IMR-90 (cell line): Measurements from ENCODE around the gene KLHL29. TPM values are rescaled to one million over a fixed set of nuclear protein-coding genes. Genes with fewer than 3 reads are reported as not detected.

Experiments
- ATAC-seq: fragments of 200-7000 bp; cut with Tn5 transposase; 2 replicates; pipeline ENCODE4 v1.9.1; 2020; ENCODE audit warnings: low read depth, mild to moderate bottlenecking, moderate library complexity
- BruUV-seq: library from RNA; stranded (reverse); fragments of 400-500 nt; replicated peaks from 2 replicates; lab custom pipeline; 2021; lab: Mats Ljungman, UMichigan
- CTCF ChIA-PET: fragments of 300-600 bp; formaldehyde crosslinking; extraction: SDS; loops from one replicate; lab custom pipeline; 2021; ENCODE audit warnings: antibody characterized with exemption; lab: Yijun Ruan, JAX
- POLR2A ChIA-PET: fragments of 300-600 bp; sonication (Branson Sonifier 250); formaldehyde crosslinking; loops from one replicate; lab custom pipeline; 2022; ENCODE audit warnings: antibody characterized with exemption; ENCODE audit not compliant: unreplicated experiment; lab: Charles Lee
- DNase-seq: peaks from one replicate; pipeline ENCODE4 v3.0.0; 2013
- H2AFZ ChIP-seq: replicated peaks from 2 replicates; pipeline ENCODE3; 2013; ENCODE audit warnings: low read length, mild to moderate bottlenecking; ENCODE audit not compliant: poor library complexity
- H2AK5ac ChIP-seq: 2 replicates; pipeline ENCODE4 v1.6.1; 2013; ENCODE audit warnings: low read depth, low read length, inconsistent platforms
- H2AK9ac ChIP-seq: replicated peaks from 2 replicates; pipeline ENCODE3; 2013; ENCODE audit warnings: mild to moderate bottlenecking, low read depth, low read length, moderate library complexity; ENCODE audit not compliant: poor library complexity
- H2BK120ac ChIP-seq: 2 replicates; pipeline ENCODE4 v1.6.1; 2013; ENCODE audit warnings: low read depth, low read length, inconsistent platforms
- H2BK15ac ChIP-seq: 3 replicates; pipeline ENCODE4 v1.6.1; 2013; ENCODE audit warnings: low read depth, low read length, inconsistent platforms
- H2BK20ac ChIP-seq: 2 replicates; pipeline ENCODE4 v1.6.1; 2013; ENCODE audit warnings: low read depth, mild to moderate bottlenecking, inconsistent platforms, low read length, moderate library complexity
- H2BK5ac ChIP-seq: 2 replicates; pipeline ENCODE4 v1.6.1; 2013; ENCODE audit warnings: mild to moderate bottlenecking, low read depth, low read length, inconsistent platforms; ENCODE audit not compliant: poor library complexity, severe bottlenecking
- H3K14ac ChIP-seq: replicated peaks from 2 replicates; pipeline ENCODE4 v1.6.1; 2013; ENCODE audit warnings: low read depth, low read length, inconsistent platforms
- H3K18ac ChIP-seq: 2 replicates; pipeline ENCODE4 v1.6.1; 2013; ENCODE audit warnings: low read depth, low read length, control low read depth
- H3K23ac ChIP-seq: 2 replicates; pipeline ENCODE4 v1.6.1; 2013; ENCODE audit warnings: low read depth, low read length, inconsistent platforms
- H3K27ac ChIP-seq: 2 replicates; pipeline ENCODE4 v1.5.1; 2013; ENCODE audit warnings: mild to moderate bottlenecking, control low read depth, low read length; ENCODE audit not compliant: insufficient read depth
- H3K27me3 ChIP-seq: 2 replicates; pipeline ENCODE4 v1.6.1; 2013; ENCODE audit warnings: low read length; ENCODE audit not compliant: control insufficient read depth, insufficient read depth
- H3K36me3 ChIP-seq: 2 replicates; pipeline ENCODE4 v1.6.1; 2013; ENCODE audit warnings: low read length, mixed read lengths; ENCODE audit not compliant: control insufficient read depth, insufficient read depth
- H3K4ac ChIP-seq: 2 replicates; pipeline ENCODE4 v1.6.1; 2013; ENCODE audit warnings: low read depth, low read length, inconsistent platforms
- H3K4me1 ChIP-seq: 2 replicates; pipeline ENCODE4 v1.6.1; 2013; ENCODE audit warnings: low read length, mixed read lengths; ENCODE audit not compliant: control insufficient read depth, insufficient read depth
- H3K4me2 ChIP-seq: 2 replicates; pipeline ENCODE4 v1.6.1; 2013; ENCODE audit warnings: low read depth, mild to moderate bottlenecking, control low read depth, low read length, moderate library complexity
- H3K4me3 ChIP-seq: 2 replicates; pipeline ENCODE4 v1.5.1; 2013; ENCODE audit warnings: low read depth, mild to moderate bottlenecking, control low read depth, low read length, moderate library complexity; ENCODE audit not compliant: insufficient read depth
- H3K56ac ChIP-seq: 2 replicates; pipeline ENCODE4 v1.6.1; 2013; ENCODE audit warnings: low read length, inconsistent platforms; ENCODE audit not compliant: insufficient read depth; ENCODE audit errors: extremely low read depth
- H3K79me1 ChIP-seq, 2 experiments: 2 replicates each; pipeline ENCODE4 v1.6.1; 2013; ENCODE audit warnings: low read length in 2 of 2, inconsistent platforms in 1 of 2, low read depth in 1 of 2
- H3K9ac ChIP-seq: 2 replicates; pipeline ENCODE4 v1.6.1; 2013; ENCODE audit warnings: low read depth, low read length, control low read depth
- H3K9me1 ChIP-seq: 2 replicates; pipeline ENCODE4 v1.6.1; 2013; ENCODE audit warnings: low read length, inconsistent platforms; ENCODE audit not compliant: insufficient read depth
- H3K9me3 ChIP-seq: 2 replicates; pipeline ENCODE4 v1.6.1; 2013; ENCODE audit warnings: low read length; ENCODE audit not compliant: control insufficient read depth, insufficient read depth
- H4K20me1 ChIP-seq: 2 replicates; pipeline ENCODE4 v1.6.1; 2013; ENCODE audit warnings: low read length, inconsistent platforms; ENCODE audit not compliant: insufficient read depth
- H4K5ac ChIP-seq: 2 replicates; pipeline ENCODE4 v1.6.1; 2013; ENCODE audit warnings: mild to moderate bottlenecking, low read depth, low read length, control low read depth
- H4K8ac ChIP-seq, 2 experiments: 2 replicates each; pipeline ENCODE4 v1.6.1; 2013; ENCODE audit warnings: low read depth in 2 of 2, low read length in 2 of 2, control low read depth in 1 of 2, inconsistent platforms in 1 of 2
- H4K91ac ChIP-seq: 2 replicates; pipeline ENCODE4 v1.6.1; 2013; ENCODE audit warnings: low read depth, low read length, inconsistent platforms; ENCODE audit not compliant: insufficient read depth
- RAD21 ChIP-seq: IDR thresholded peaks from 2 replicates; pipeline ENCODE4 v1.6.1; 2012; ENCODE audit warnings: low read length, improper control_type of control experiment
- RFX5 ChIP-seq: IDR thresholded peaks from 2 replicates; pipeline ENCODE4 v1.8.0; 2012; ENCODE audit warnings: low read depth, mild to moderate bottlenecking, low read length, moderate library complexity
- WGBS, 2 experiments: methylation state at CpG; one replicate each; pipeline versions ENCODE4 v1.1.5 to v1.1.7; 2013; ENCODE audit warnings: missing lambda C conversion rate in 2 of 2; ENCODE audit not compliant: insufficient read length in 1 of 2; ENCODE audit errors: extremely low coverage in 2 of 2; 5-methylcytosine and 5-hydroxymethylcytosine counted together
- dilution Hi-C: fragments of 300-500 bp; cut with HindIII; formaldehyde crosslinking; loops from one replicate; pipeline ENCODE4 v1.14.3; 2018; ENCODE audit warnings: low sequenced_read_pairs; ENCODE audit not compliant: unreplicated experiment
- in situ Hi-C: fragments of 300-500 bp; cut with MboI; formaldehyde crosslinking; loops from 3 replicates; pipeline ENCODE4 v1.14.3; 2019; ENCODE audit warnings: low sequenced_read_pairs, inconsistent platforms, mixed read lengths
- intact Hi-C: fragments of 100-400 bp; cut with micrococcal nuclease; formaldehyde crosslinking; loops from 2 replicates; pipeline ENCODE4 v1.10.0; 2022
- polyA plus RNA-seq, 3 experiments: library from polyadenylated mRNA; depleted of rRNA; stranded (reverse); fragments of >200 nt; gene quantifications; 2 replicates each; pipeline ENCODE4 v1.2.3, GENCODE V29; 2012; ENCODE audit warnings: low replicate concordance in 1 of 3
- total RNA-seq: library from RNA; depleted of rRNA; stranded (reverse); fragments of >200 nt; gene quantifications from 2 replicates; pipeline ENCODE4 v1.2.3, GENCODE V29; 2012

KLHL29 gene
- total and polyA plus RNA-seq, 2 of the 4 experiments (the other 2 are of a cell fraction), result 2.0 to 8.0 TPM

DNA sequence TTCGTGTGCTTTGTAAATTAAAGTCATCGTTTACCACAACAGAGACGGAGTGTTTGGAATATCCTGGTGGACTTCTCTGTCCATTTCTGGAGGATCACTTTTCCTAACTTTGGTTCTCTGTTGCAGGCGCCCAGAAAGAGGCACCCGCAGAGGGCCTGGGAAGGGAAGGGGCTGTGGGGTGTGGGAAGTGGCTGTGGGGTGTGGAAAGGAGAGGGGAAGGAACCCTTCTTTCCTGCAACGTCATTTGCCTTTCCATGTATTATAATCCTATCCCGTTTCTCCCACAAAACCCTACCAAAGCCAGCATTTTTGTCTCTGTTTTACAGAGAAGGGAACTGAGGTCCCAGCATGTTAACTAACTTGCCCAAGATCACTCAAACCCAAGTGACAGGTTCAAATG is 210.0 kb downstream of the KLHL29 start:
- H3K9ac ChIP-seq, result no peak overlapping the region
- peaks cover 21% of the 10 kb centered on the region for H3K4me1 ChIP-seq
- peaks cover 3% of the 10 kb centered on the region; the same call in 1 of the 2 replicates for H4K20me1 ChIP-seq
- no CpG with 5 or more reads among the region's 7 CpGs for WGBS, 2 experiments
- TF ChIP-seq RAD21 (no peak), RFX5 (no peak)
- ChIA-PET CTCF (no interaction called here), POLR2A (no interaction called here)
- no peak overlapping the region for H3K4me3 ChIP-seq
- no peaks in the 10 kb centered on the region for H3K27me3 ChIP-seq
- H3K79me1 ChIP-seq, result peaks cover 0 to 15% of the 10 kb centered on the region in 2 experiments; a peak in 1 of 4 replicates
- H4K91ac ChIP-seq, result no peak overlapping the region; the same call in 1 of the 2 replicates
- H2BK15ac ChIP-seq, result no peak overlapping the region
- H2BK5ac ChIP-seq, result no peak overlapping the region
- peak overlapping the region; percentile 4; the same call in 1 of the 2 replicates for H2BK120ac ChIP-seq
- no peak overlapping the region for H2AK9ac ChIP-seq
- H3K27ac ChIP-seq, result no peak overlapping the region
- H4K8ac ChIP-seq, result no peak overlapping the region
- H3K9me3 ChIP-seq, result no peaks in the 10 kb centered on the region
- DNase-seq (no peak), ATAC-seq (no peak)
- no peak overlapping the region for H3K18ac ChIP-seq
- BruUV-seq, result no TSS peak
- no peak overlapping the region for H2AFZ ChIP-seq
- intact Hi-C loops (no loop called here), in situ Hi-C loops (no loop called here), dilution Hi-C loops (no loop called here)
- no peak overlapping the region; the same call in 1 of the 2 replicates for H2BK20ac ChIP-seq
- no peak overlapping the region for H3K23ac ChIP-seq
- H3K14ac ChIP-seq, result no peak overlapping the region
- no peaks in the 10 kb centered on the region for H3K36me3 ChIP-seq
- peak overlapping the region; percentile 43 for H3K4ac ChIP-seq
- H2AK5ac ChIP-seq, result no peak overlapping the region
- peaks cover 18% of the 10 kb centered on the region for H3K9me1 ChIP-seq
- no peak overlapping the region for H3K56ac ChIP-seq
- no peak overlapping the region for H4K5ac ChIP-seq
- no peak overlapping the region for H3K4me2 ChIP-seq
